Left ventricle myocardium inferior (tissue), 1 donor: ENCODE results near the gene UBE2C. TPM values are rescaled to one million over a fixed set of nuclear protein-coding genes. Genes with fewer than 3 reads are reported as not detected.
"Not testable (repeated sequence)": the region's sequence is repeated elsewhere in the genome, so short reads cannot be mapped to it uniquely, and the experiment has no call there.

Experiments used
- DNase-seq: peaks from one replicate; pipeline ENCODE4 v3.0.0-alpha.2; 2020
- H3K27ac ChIP-seq: fragments of 200-600 bp; replicated peaks from 2 replicates; pipeline ENCODE4 v1.8.0; 2021
- H3K27me3 ChIP-seq: fragments of 200-600 bp; 2 replicates; pipeline ENCODE4 v1.8.0; 2021; ENCODE audit warnings: low read depth
- H3K36me3 ChIP-seq: fragments of 200-600 bp; 2 replicates; pipeline ENCODE4 v1.8.0; 2021
- H3K4me1 ChIP-seq: fragments of 200-600 bp; 2 replicates; pipeline ENCODE4 v1.8.0; 2021
- H3K4me3 ChIP-seq: fragments of 200-600 bp; 2 replicates; pipeline ENCODE4 v1.8.0; 2021; ENCODE audit warnings: mild to moderate bottlenecking, moderate library complexity
- H3K9me3 ChIP-seq: fragments of 200-600 bp; replicated peaks from 2 replicates; pipeline ENCODE4 v1.8.0; 2021
- CTCF ChIP-seq: fragments of 200-600 bp; IDR thresholded peaks from 2 replicates; pipeline ENCODE4 v1.8.0; 2021; ENCODE audit warnings: antibody characterized with exemption, mild to moderate bottlenecking, borderline replicate concordance
- intact Hi-C: fragments of 100-400 bp; cut with micrococcal nuclease; formaldehyde crosslinking; loops from one replicate; pipeline ENCODE4 v1.11.0; 2022
- total RNA-seq: library from RNA; stranded (reverse); fragmentation: NEBNext Ultra II Directional; extraction: Animal tissue kit (Norgen Biotek cat#: 25700); gene quantifications from one replicate; pipeline ENCODE4 v1.2.1, GENCODE V29; 2021
- donor health status: DM: no; HTN: yes; CAD: no; lungs with severe emphysema.

Gene UBE2C
- total RNA-seq, 1 donor from 2014 or later: 0.91 TPM

GRCh38 chr20:45788351-45788750 is 24.1 kb upstream of the UBE2C start:
- no peak for DNase-seq

DNA sequence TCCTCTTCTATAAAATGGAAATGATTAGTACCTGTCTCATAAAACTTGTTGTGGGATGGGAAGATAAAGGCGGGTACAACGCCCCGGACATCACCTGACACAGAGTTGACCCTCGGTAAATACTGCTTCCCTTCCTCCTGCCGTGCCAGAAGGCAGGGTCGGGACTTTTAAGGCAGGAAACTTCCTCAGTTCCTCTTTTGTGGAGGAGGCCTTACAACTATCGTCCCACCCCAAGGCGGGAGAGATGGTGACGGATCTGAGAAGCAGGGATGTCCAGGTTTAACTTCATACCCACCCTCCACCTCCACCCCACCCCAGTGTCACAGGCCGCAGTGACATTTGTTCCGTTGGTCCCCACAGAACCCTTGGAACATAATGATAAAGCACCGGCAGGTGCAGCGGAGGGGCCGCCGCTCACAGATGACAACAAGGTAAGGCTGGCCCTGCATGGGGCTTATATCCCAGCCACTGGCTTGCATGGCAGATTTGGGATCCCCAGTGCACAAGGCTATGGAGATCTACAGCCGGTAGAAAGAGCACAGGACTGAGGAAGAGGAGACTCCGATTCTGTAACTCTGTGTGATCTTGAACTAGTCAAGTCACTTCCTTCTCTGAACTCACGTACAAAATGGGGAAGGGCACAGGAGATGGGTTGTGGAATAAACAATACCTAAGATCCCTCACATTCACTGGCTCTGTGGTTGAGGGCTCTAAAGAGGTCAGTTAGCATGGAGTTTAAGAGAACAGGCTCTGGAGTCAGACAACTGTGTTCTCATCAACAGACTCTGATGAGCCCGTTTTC is 19.9 kb upstream of the UBE2C start:
- no peak for DNase-seq
- Histone ChIP-seq H3K27me3 (no peaks in the 10 kb centered on the region), H3K4me1 (peaks cover 31% of the 10 kb centered on the region), H3K27ac (peak overlapping the region; percentile 93), H3K36me3 (peaks cover 38% of the 10 kb centered on the region), H3K9me3 (no peaks in the 10 kb centered on the region), H3K4me3 (peak overlapping the region; percentile 99)
- no peak for TF ChIP-seq CTCF
- intact Hi-C loops: no loop called here

More at GRCh38 chr20:45788351-45788750, 24.1 kb upstream of the UBE2C start:
- no peaks in the 10 kb centered on the region for H3K27me3 ChIP-seq
- intact Hi-C loops: no loop called here
- H3K27ac ChIP-seq: no peak overlapping the region
- no peaks in the 10 kb centered on the region for H3K9me3 ChIP-seq
- H3K4me3 ChIP-seq: no peak overlapping the region
- H3K4me1 ChIP-seq: peaks cover 33% of the 10 kb centered on the region
- no peak for TF ChIP-seq CTCF
- H3K36me3 ChIP-seq: peaks cover 3% of the 10 kb centered on the region

- H3K36me3 ChIP-seq: peaks cover 46% of the 10 kb centered on the region
- intact Hi-C loops: no loop called here
- no peak for TF ChIP-seq CTCF
- H3K4me3 ChIP-seq: no peak overlapping the region
- DNase-seq: no peak
- H3K4me1 ChIP-seq: peaks cover 36% of the 10 kb centered on the region
- H3K27me3 ChIP-seq: no peaks in the 10 kb centered on the region
- peak overlapping the region; percentile 39 for H3K27ac ChIP-seq
- H3K9me3 ChIP-seq: no peaks in the 10 kb centered on the region
These were observed 15.9 kb upstream of the UBE2C start for GRCh38 chr20:45796337-45797065.

DNA sequence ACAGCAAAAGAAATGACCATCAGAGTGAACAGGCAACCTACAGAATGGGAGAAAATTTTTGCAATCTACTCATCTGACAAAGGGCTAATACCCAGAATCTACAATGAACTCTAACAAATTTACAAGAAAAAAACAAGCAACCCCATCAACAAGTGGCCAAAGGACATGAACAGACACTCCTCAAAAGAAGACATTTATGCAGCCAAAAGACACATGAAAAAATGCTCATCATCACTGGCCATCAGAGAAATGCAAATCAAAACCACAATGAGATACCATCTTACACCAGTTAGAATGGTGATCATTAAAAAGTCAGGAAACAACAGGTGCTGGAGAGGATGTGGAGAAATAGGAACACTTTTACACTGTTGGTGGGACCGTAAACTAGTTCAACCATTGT is 14.9 kb upstream of the UBE2C start:
- Histone ChIP-seq H3K4me1 (peaks cover 27% of the 10 kb centered on the region), H3K36me3 (peaks cover 56% of the 10 kb centered on the region)
- DNase-seq, intact Hi-C loops, H3K4me3 ChIP-seq, H3K9me3 ChIP-seq, H3K27ac ChIP-seq, H3K27me3 ChIP-seq: not testable (repeated sequence)

DNA sequence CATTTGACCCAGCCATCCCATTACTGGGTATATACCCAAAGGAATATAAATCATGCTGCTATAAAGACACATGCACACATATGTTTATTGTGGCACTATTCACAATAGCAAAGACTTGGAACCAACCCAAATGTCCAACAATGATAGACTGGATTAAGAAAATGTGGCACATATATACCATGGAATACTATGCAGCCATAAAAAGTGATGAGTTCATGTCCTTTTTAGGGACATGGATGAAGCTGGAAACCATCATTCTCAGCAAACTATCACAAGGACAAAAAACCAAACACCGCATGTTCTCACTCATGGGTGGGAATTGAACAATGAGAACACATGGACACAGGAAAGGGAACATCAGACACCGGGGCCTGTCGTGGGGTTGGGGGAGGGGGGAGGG is 14.5 kb upstream of the UBE2C start:
- H3K27me3 ChIP-seq, intact Hi-C loops, H3K27ac ChIP-seq, H3K9me3 ChIP-seq, H3K4me3 ChIP-seq, DNase-seq: not testable (repeated sequence)
- Histone ChIP-seq H3K36me3 (peaks cover 61% of the 10 kb centered on the region), H3K4me1 (peaks cover 22% of the 10 kb centered on the region)

- no peak overlapping the region for H3K27ac ChIP-seq
- intact Hi-C loops: no loop called here
- no peak overlapping the region for H3K4me3 ChIP-seq
- H3K27me3 ChIP-seq: no peaks in the 10 kb centered on the region
- H3K9me3 ChIP-seq: no peaks in the 10 kb centered on the region
- peaks cover 18% of the 10 kb centered on the region for H3K4me1 ChIP-seq
- peak; percentile 77 for TF ChIP-seq CTCF
- no peak for DNase-seq
- peaks cover 64% of the 10 kb centered on the region for H3K36me3 ChIP-seq
These were observed 13.4 kb upstream of the UBE2C start for GRCh38 chr20:45798935-45799642.
